ENCODE data around the gene DPP7. TPM values are rescaled to one million over a fixed set of nuclear protein-coding genes. Genes with fewer than 3 reads are reported as not detected.

The DPP7 gene
- total and polyA plus RNA-seq, 10 of the 15 experiments (the other 5 are each of a cell fraction or from before 2014, with no cell fraction given) = 0.68 to 245 (median 106) TPM

DNA sequence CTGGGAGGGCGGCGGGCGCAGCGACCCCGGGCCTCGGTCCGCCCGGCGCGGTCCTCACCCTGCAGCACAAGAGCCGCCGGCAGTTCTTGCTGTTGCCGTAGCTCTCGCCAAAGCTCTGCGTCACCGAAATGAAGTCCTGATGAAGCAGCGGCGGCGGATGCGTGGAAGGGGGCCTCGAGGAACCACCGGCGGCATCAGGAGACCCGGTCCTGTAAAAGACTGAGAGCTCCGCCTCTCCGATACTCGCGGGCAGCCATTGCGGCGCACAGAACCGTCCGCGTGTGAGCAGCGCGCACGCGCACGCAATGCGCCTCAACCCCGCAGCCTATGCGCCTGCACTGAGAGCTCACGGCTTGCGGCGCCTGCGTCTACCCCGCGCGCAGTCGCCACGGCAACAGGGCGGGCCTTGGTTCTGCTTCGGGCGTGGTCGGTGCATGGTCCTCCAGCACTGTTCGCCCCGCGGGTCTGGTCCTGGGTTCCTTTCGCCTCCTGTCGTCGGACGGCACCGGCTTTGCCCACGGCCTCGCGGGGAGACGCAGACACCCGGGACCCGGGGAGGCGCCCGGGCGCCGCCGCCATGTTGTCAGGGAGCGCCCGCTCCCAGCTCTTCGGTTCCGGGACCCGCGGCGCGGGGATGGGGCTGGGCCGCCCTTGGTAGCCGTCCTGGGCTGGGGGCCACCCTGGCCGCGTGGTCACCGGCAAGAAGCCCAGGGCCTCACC is 15.1 kb upstream of the DPP7 start (continued):
- no peak for TF ChIP-seq CEBPZ (IDR thresholded peaks at IDR 0.05; ENCODE audit: low read depth, low read length)
- peak; percentile 40 to 68; a peak in 2 of 4 replicates for TF ChIP-seq BHLHE40 (IDR thresholded peaks at IDR 0.05; ENCODE audit: borderline replicate concordance in 1 of 2, low read depth in 2 of 2, low read length in 1 of 2)
- TF ChIP-seq PBX3 (IDR thresholded peaks at IDR 0.05; ENCODE audit: insufficient replicate concordance, low read depth, low read length) = no peak
- TF ChIP-seq HCFC1 (IDR thresholded peaks at IDR 0.05; ENCODE audit: low read length) = peak; percentile 54
- TF ChIP-seq STAT3 (IDR thresholded peaks at IDR 0.05; ENCODE audit: low read depth, low read length) = no peak
- no peak for TF ChIP-seq NR2C2 (IDR thresholded peaks at IDR 0.05; ENCODE audit: borderline replicate concordance, control insufficient read depth, insufficient read length, low read depth)
- no peak for TF ChIP-seq SP1 (IDR thresholded peaks at IDR 0.05; ENCODE audit: low read depth, low read length)
- TF ChIP-seq CHD2 (IDR thresholded peaks at IDR 0.05; ENCODE audit: borderline replicate concordance, low read depth, low read length) = 0 out of 2 replicates have a peak, but pooled peaks have one; percentile 45
- TF ChIP-seq MTA3 (IDR thresholded peaks at IDR 0.05; ENCODE audit: borderline replicate concordance, low read length) = no peak
- TF ChIP-seq MEF2A (IDR thresholded peaks at IDR 0.05; ENCODE audit: insufficient read depth, low read depth, low read length) = no peak
- TF ChIP-seq, protein P1, sequence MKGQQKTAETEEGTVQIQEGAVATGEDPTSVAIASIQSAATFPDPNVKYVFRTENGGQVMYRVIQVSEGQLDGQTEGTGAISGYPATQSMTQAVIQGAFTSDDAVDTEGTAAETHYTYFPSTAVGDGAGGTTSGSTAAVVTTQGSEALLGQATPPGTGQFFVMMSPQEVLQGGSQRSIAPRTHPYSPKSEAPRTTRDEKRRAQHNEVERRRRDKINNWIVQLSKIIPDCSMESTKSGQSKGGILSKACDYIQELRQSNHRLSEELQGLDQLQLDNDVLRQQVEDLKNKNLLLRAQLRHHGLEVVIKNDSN (IDR thresholded peaks at IDR 0.05; ENCODE audit: borderline replicate concordance, extremely low read length, insufficient read depth, low read depth, low read length) = no peak
- TF ChIP-seq IKZF1 (conservative IDR thresholded peaks at IDR 0.05) = peak; percentile 83
- TF ChIP-seq CREB1 (IDR thresholded peaks at IDR 0.05; ENCODE audit: low read depth) = peak; percentile 36; the same call in 1 of the 2 replicates
- no peak for TF ChIP-seq SUPT20H (IDR thresholded peaks at IDR 0.05; ENCODE audit: borderline replicate concordance, control insufficient read depth, low read depth, low read length)
- no peak for TF ChIP-seq KAT2A (conservative IDR thresholded peaks at IDR 0.05; ENCODE audit: control insufficient read depth, low read depth, low read length)
- TF ChIP-seq ELK1 (IDR thresholded peaks at IDR 0.05; ENCODE audit: low read depth, low read length) = no peak
- no peak for TF ChIP-seq NR2C1 (IDR thresholded peaks at IDR 0.05)
- TF ChIP-seq ZBTB40 (IDR thresholded peaks at IDR 0.05; ENCODE audit: borderline replicate concordance) = no peak; the same call in 1 of the 2 replicates
